SH-SY5Y (cell line): ENCODE data around the gene NRAS.

ENCODE experiments used
- GATA2 ChIP-seq: IDR thresholded peaks from 2 replicates; pipeline ENCODE4 v1.6.1; 2011; ENCODE audit warnings: mild to moderate bottlenecking, low read depth, low read length
- GATA3 ChIP-seq: IDR thresholded peaks from 2 replicates; pipeline ENCODE4 v1.6.1; 2011; ENCODE audit warnings: low read depth, mild to moderate bottlenecking, low read length, moderate library complexity

- TF ChIP-seq GATA3 (no peak), GATA2 (no peak)
These were observed 3.6 kb downstream of the NRAS start for GRCh38 chr1:114712977-114713376.
